SK-MEL-5 (cell line): Measurements from ENCODE around the gene DNAJC10. TPM values are rescaled to one million over a fixed set of nuclear protein-coding genes. Genes with fewer than 3 reads are reported as not detected.
"Not testable (repeated sequence)": the region's sequence is repeated elsewhere in the genome, so short reads cannot be mapped to it uniquely, and the experiment has no call there.

Source experiments
- DNase-seq: peaks from one replicate; pipeline ENCODE4 v3.0.0-alpha.2; 2016; ENCODE audit warnings: low read depth, low spot score
- in situ Hi-C: cut with HindIII; loops from 2 replicates; pipeline ENCODE4 v1.10.0; 2016; ENCODE audit warnings: low sequenced_read_pairs, high pct_unique_total_duplicates, low pct_unique_long_range_greater_than_20kb
- polyA plus RNA-seq, 2 experiments: library from polyadenylated mRNA; depleted of rRNA; stranded (reverse); fragments of >200 nt; gene quantifications; 2 replicates each; pipeline ENCODE4 v1.2.3, GENCODE V29; 2015
- total RNA-seq: library from RNA; depleted of rRNA; stranded (reverse); fragments of >200 nt; shearing (Covaris generic); gene quantifications from 2 replicates; pipeline ENCODE4 v1.2.3, GENCODE V29; 2014; rRNA removed

DNAJC10 gene, protein sequence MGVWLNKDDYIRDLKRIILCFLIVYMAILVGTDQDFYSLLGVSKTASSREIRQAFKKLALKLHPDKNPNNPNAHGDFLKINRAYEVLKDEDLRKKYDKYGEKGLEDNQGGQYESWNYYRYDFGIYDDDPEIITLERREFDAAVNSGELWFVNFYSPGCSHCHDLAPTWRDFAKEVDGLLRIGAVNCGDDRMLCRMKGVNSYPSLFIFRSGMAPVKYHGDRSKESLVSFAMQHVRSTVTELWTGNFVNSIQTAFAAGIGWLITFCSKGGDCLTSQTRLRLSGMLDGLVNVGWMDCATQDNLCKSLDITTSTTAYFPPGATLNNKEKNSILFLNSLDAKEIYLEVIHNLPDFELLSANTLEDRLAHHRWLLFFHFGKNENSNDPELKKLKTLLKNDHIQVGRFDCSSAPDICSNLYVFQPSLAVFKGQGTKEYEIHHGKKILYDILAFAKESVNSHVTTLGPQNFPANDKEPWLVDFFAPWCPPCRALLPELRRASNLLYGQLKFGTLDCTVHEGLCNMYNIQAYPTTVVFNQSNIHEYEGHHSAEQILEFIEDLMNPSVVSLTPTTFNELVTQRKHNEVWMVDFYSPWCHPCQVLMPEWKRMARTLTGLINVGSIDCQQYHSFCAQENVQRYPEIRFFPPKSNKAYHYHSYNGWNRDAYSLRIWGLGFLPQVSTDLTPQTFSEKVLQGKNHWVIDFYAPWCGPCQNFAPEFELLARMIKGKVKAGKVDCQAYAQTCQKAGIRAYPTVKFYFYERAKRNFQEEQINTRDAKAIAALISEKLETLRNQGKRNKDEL
- total RNA-seq, result 104 and 108 TPM in 2 replicates
- 62.6 and 78.7 TPM in 2 replicates for polyA plus RNA-seq (2015; cell fraction: cytosol; rRNA removed)
- polyA plus RNA-seq (2015; cell fraction: nucleus; rRNA removed), result 104 and 106 TPM in 2 replicates

DNA sequence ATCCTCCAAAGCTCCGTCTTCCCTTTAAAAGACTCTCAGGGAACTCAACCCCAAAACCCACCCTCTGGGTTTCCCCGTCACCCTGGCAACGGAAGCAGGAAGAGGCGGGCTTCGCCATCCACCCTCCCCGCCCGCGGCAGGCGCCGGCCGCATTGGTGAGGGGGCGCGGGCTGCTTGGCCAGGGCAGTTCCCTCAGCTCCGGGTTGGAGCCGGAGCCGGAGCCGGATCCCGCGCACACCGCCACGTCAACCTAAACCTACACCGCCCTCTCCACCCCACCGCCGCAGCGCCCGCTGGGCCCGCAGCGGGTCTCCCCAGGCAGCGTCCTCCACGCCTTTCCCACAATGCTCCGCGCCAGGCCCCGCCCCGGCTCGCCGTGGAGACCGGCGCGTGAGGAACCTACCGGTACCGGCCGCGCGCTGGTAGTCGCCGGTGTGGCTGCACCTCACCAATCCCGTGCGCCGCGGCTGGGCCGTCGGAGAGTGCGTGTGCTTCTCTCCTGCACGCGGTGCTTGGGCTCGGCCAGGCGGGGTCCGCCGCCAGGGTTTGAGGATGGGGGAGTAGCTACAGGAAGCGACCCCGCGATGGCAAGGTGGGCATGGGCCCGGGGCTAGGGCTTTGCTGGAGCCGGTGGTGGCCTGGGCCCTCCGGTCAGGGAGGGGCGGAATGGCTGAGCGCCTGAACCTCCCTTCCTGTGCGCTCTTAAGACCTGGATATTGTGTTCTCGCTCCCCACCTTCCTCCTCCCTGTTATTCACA is at the start of gene DNAJC10:
TSS of gene DNAJC10 (plus strand) at position 366 of the 758 bp plus-strand sequence. CDS start 1,830 bp downstream, outside the sequence.
- in situ Hi-C loops, result no loop called here
- peak; percentile 73 for DNase-seq

DNA sequence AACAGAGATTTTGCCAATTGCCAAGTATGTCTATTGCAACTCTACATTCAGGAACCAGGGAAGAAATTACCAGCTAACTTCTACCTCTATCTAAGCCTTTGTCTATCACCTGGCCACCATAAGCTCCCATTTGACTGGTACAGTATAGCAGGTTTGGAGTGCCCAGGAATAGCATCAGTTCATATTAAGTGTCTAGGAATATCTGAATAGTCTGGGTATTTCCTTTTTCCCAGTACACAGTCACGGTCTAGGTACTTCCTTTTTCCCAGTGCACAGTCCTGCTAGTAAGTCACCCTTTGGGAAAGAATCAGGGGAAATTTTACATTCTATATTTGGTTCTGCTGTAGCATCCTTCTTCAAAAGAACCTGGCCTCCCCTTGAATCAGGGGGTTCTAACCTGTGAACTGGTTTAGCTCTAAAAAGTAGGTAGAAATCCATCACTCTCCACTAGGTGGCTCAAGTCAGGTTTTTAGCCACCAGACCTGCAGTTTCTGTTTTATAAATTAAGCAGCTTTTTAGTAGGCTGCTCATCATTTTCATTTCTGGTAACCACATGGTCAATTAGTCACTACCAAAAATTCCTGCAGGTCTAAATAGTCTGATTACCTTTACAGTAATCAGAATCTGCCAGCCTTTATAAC is 49.3 kb upstream of the DNAJC10 start:
- in situ Hi-C loops, result no loop called here
- DNase-seq, result peak; percentile 38

DNA sequence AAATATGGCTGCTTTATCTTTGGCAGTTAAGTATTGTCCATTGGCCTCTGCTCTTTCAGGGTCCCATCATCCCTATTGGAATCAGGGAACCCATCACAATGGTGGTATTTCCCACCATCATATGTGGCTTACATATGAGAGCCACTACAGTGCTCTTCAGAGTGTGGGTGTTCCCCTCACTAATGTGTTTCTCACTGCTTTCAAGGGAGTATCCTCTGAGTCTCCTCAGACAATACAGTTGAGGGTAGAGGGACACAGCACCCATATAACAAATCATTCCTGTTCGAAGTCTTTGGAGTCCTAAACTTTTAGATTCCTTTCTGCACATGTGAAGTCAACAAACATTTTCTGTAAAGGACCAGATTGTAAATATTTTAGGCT is 48.8 kb upstream of the DNAJC10 start:
- no peak for DNase-seq

DNA sequence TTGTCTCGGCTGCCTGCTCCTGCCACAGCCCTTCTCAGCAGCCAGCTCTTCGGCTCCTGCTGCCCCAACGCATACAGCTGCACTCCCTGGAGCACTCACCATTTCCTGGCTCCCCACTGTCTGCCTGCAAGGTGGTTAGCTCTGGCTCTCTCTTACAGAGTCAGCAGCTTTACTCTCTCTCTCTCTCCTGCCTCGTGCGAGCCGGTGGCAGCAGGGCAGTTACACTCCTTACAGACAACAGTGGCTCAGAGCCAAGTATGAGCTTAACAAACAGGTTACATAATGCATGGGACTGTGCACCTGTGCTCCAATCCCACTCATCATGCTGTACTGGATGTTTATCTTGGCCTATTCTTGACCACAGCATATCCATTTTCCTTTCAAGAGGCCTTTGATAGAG is 47.4 kb upstream of the DNAJC10 start:
- DNase-seq, result no peak
- in situ Hi-C loops, result no loop called here

More for the DNA sequence above, 48.8 kb upstream of the DNAJC10 start:
- in situ Hi-C loops, result no loop called here

DNA sequence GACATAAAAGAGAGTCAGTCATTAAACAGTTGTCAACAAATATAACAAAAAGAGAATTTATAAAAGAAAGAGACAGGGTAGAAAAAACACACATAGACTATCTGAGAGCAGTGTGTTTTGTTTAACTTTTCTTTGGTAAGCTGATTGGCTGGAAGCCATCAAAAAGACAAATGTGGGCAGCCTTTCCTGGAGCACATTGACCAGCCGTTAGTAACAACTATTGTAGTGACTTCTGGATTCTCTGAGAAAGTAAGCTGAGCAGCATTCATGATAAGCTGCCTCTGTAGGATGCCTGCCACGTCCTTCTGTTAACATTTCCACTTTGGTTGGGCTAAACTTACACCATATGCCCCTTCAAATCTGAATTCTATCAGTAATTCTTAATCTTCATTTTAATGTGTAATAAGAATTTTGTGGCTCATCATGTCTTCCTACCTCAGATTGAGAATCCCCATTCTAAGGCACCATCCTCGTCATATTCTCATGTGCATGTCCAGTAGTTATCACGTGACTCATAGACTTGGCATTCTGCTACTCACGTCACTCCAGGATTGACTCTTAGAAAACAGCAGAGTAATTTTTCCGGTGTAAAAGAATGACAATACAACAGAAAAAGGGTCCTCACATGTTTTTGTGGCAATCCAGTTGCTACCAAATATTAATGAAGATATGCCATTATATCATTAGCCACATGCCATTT is 43.4 kb upstream of the DNAJC10 start:
- in situ Hi-C loops, result no loop called here

DNA sequence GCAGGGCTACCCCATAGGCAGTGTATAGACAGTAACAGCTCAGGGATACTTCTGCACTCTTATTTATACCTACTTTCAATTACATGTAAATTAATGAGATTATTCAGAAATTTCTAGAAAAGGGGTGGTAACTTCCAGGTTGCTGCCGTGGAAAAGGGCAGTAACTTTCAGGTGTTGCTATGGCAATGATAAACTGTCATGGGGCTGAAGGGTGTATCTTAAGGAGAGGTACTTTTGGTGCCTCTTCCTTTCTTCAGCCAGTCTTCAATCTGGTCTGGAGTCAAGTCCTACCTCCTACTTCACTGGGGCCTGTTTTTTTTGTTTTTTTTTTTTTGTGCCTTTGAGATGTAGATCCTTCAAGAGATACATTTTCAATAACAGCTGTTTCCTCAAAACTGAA is 35.2 kb upstream of the DNAJC10 start:
- in situ Hi-C loops, result no loop called here
- DNase-seq, result no peak

More for the DNA sequence above, 43.4 kb upstream of the DNAJC10 start:
- no peak for DNase-seq

DNA sequence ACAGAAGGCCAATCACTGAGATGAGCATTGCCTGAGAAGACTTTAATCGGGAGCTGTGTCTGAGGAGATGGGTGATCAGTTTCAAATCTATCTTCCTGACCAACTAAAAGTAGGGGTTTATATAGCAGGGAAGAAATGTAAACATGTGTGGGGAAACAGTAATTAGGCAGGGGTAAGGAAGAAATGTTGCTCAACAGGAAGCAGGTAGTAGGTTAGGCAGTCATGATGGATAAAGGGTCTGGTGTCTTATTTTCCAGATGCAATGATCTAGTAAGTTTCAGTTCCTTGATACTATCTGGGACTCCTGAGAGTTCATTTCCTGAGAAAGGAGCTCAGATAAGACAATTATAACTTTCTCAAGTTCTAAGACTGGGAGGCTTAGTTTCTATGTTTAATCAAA is 33.8 kb upstream of the DNAJC10 start:
- DNase-seq, result no peak
- in situ Hi-C loops, result no loop called here

DNA sequence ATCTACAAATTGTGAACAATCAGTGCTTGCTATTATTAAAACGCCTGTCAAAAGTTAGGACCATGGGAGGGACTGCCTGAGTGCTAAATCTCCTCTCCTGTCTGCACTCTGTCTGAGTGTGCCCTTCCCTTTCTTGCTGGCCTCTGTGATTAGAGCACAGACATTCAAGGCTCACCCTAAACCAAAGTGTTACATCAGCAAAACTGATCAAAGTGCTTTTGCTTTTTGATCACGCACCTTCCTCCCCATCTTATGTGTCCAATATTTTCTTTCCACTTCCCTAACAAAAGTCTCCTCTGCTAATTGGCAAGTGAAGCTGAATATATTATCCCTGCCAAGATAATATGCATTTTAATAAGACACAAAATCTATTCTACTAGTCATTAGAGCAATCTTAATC is 30.5 kb upstream of the DNAJC10 start:
- DNase-seq, result no peak
- in situ Hi-C loops, result no loop called here

DNA sequence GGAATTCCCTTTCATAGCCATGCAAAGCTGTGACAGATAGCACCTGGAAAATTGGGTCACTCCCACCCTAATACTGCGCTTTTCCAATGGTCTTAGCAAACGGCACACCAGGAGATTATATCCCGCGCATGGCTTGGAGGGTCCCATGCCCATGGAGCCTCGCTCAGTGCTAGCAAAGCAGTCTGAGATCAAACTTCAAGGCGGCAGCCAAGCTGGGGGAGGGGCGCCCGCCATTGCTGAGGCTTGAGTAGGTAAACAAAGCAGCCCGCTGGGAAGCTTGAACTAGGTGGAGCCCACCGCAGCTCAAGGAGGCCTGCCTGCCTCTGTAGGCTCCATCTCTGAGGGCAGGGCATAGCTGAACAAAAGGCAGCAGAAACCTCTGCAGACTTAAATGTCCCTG is 29.3 kb upstream of the DNAJC10 start:
- DNase-seq, in situ Hi-C loops: not testable (repeated sequence)

DNA sequence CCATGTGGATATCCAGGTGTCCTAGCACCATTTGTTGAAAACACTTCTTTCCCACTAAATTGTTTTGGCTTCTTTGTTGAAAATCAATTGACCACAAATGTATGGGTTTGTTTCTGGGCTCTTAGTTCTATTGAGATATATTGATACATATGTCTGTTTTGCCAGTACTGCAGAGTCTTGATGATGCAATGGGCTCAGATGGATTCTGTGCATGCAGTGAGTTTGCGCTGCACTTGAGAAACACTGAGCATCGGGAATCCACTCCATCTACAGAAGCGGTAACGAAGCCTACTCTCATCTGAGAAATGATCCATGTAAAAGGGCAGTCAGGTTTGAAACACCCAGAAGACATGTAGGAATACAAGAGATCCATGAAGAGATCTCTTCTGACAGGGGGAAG is 21.9 kb upstream of the DNAJC10 start:
- DNase-seq, result no peak
- in situ Hi-C loops, result no loop called here

DNA sequence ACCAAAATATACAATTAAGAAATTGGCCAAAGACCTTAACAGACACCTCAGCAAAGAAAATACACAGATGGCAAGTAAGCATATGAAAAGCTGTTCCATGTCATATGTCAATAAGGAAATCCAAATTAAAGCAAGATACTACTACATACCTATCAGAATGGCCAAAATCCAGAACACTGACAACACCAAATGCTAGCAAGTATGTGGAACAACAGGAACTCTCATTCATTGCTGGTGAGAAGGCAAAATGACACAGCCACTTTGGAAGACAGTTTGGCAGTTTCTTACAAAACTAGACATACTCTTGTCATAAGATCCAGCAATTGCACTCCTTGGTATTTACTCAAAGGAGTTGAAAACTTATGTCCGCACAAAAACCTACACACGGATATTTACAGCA is 20.3 kb upstream of the DNAJC10 start:
- DNase-seq, result no peak
- in situ Hi-C loops, result no loop called here

DNA sequence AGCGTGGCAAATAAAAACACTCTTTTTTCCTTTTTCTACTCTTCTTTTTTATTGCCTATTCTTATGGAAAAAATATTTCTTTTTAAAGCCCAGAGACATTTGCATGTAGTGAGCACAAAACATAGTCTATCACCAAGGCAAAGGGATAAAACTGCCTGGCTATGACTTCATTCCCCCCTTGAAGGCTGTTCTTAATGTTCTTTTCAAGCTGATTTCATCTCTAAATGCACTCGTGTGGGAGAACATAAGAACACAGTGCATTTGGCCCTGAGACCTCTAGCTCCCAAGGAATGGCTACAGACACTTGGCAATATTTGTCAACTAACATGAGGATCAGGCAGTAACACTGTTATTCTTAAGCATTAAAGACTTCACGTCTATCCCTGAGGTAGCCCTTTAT is 17.4 kb upstream of the DNAJC10 start:
- DNase-seq, result no peak
- in situ Hi-C loops, result no loop called here

DNA sequence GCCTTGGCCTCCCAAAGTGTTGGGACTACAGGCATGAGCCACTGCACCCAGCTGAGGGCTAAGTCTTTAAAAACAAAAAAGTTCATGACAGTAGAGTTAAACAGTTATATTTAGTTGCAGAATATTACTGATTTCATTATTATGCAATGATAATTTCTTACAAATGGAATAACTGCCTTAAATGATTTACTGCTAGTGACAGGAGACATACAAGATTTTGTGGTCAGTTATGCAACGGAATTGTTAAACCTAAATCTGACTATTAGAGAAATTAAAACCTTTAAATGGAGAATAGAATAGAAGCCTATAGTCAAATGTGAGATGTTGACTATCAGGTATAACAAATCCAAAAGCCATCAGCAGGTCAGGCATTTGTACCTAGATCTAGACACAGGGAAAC is 10.3 kb upstream of the DNAJC10 start:
- in situ Hi-C loops, result no loop called here
- no peak for DNase-seq

DNA sequence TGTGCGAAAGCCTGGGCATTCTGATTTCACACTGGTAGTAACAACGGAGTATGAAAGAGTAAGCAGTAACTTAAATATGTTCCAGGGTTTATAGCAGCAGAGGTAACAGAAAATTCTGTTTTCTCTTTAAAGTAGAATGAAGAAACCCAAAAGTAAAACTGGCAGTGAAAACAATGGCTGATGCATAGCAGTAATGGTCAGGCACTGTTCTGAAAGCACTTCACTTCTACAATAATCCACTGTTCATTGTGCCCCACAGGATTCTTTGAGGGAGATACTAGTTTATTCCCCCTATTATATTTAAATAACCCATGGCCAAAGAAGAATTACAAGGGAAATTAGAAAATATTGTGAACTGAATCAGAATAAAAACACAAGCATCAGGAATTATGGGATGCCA is 9.3 kb upstream of the DNAJC10 start:
- in situ Hi-C loops, result no loop called here
- DNase-seq, result no peak

DNA sequence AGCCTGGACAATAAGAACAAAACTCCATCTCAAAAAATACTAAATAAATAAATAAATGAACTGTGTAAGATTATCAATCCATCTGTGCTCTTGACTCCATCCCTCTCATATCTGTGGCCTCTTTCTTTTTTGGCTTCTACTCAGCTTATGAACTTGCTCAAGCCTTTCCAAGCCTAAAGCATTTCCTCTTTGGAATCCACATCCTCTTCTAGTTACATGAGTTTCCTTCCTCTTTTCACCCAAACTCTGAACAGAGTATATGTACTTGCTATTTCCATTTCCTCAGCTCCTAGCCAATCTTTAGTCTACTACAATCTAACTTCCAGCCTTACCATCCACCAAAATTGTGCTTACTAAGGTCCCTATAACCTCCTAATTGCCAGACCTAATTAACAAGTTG is 2.5 kb upstream of the DNAJC10 start:
- in situ Hi-C loops, result no loop called here
- no peak for DNase-seq

DNA sequence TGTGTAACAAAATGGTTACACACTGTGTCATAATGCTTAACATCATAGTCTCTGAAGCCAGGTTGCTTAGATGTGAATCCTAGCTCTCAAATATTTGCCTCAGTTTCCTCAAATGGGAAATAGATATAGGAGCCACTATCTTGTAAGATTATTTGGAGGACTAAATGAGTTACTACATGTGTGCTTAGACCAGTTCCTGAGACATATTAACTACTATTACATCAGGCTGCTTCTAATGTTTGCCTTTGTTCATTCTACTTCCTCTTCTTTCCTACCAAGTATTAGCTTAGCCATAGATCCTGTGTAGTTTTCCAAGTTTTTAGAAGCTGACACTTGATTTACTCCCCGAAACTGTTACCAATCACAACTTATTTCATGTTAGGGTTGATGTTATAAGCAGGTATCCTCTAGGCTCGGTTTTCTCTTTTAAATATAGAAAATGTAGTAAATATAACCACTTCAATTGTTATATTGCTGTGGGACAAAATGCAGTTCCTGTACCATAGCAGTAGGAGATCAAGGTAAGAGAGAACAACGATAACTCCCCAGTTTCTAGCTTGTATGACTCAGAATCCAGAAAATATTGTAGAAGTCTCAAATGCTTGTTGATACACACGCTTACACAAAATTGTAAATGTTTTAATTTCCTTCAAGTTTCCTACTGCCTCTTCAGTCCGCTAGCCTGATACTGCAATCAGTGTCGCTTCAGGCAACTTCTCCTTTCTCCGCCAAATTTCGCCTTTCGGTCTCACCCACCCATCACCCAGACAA is 751 bp upstream of the DNAJC10 start:
- no peak for DNase-seq

More for the DNA sequence above, 751 bp upstream of the DNAJC10 start:
- in situ Hi-C loops, result no loop called here
